Astrocyte of the spinal cord (primary cell): Measurements from ENCODE around the gene CTIF.

Source experiments
- DNase-seq: peaks from one replicate; pipeline ENCODE4 v3.0.0; 2011; ENCODE audit warnings: low read depth, low spot score
- H3K4me3 ChIP-seq: 2 replicates; pipeline ENCODE4 v1.5.1; 2011; ENCODE audit warnings: low read depth, mild to moderate bottlenecking, low read length, moderate library complexity
- in situ Hi-C: cut with HindIII; loops from 2 replicates; pipeline ENCODE4 v1.10.0; 2017; ENCODE audit warnings: low sequenced_read_pairs
- TF ChIP-seq, protein P1 (sequence below): IDR thresholded peaks from 2 replicates; pipeline ENCODE4 v1.5.1; 2012; ENCODE audit warnings: low read depth, mild to moderate bottlenecking, low read length, inconsistent platforms

The CTIF gene

DNA sequence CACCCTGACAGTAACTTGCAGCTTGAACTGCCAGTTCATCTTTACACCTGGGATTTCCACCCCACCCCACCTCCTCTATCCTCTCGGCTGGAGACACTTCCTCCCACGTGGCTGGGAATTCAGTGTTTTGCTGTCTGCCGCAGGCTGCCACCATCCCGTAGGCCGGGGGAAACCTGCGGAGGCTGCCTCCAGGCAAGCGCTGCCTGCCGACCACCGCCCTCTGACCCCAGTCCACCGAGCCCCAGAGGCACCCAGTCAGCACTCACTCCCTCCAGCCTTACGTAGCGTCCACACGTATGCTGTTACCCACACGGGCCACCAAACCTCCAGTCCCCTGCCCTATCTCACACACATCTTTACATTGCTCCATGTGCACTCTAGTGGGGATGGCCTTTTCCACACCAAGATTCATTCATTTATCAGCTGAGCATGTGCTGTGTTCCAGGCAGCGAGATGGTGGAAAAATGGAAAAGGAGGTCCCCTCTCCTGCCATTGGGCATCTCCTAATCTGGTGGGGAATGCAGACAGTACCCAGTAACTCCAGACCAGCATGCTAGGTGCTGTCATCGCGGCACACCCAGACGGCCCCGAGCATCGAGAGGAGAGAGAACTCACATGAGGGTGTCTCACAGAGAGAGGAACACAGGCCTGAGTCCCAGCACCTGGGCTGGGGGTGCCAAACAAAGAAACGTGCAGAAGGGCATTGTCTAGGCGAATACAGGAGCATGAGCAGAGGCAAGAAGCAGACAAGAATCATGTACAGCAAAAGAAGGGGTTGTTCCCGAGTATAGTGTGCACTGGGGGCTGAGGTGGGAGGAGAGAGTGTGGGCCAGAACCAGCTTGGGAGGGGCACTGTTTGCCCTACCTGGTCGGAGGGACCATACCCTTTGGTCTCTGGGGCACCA lies 245.0 kb downstream of the CTIF start:
- in situ Hi-C loops = no loop called here

DNA sequence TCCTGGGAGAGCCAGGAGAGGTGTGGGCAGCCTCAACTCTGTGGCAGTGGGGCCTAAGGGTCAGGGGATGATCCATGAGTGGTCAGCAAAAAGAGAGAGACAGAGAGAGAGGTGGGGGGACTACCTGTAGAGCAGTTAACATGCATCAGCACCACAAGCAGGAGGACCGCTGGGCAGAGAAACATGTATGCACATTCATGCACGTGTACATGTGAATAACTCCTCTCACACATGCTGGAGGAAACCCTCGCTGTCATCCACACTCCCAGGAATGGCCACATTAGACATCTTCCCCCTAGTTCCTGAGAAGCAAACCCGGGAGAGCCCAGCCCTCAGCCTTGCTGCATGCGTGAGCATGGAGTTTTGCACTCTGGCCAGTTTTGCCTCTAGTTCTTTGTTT lies 245.8 kb downstream of the CTIF start:
- in situ Hi-C loops = no loop called here
- no peak for DNase-seq
- no peak overlapping the region for H3K4me3 ChIP-seq
- TF ChIP-seq, protein P1, sequence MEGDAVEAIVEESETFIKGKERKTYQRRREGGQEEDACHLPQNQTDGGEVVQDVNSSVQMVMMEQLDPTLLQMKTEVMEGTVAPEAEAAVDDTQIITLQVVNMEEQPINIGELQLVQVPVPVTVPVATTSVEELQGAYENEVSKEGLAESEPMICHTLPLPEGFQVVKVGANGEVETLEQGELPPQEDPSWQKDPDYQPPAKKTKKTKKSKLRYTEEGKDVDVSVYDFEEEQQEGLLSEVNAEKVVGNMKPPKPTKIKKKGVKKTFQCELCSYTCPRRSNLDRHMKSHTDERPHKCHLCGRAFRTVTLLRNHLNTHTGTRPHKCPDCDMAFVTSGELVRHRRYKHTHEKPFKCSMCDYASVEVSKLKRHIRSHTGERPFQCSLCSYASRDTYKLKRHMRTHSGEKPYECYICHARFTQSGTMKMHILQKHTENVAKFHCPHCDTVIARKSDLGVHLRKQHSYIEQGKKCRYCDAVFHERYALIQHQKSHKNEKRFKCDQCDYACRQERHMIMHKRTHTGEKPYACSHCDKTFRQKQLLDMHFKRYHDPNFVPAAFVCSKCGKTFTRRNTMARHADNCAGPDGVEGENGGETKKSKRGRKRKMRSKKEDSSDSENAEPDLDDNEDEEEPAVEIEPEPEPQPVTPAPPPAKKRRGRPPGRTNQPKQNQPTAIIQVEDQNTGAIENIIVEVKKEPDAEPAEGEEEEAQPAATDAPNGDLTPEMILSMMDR = no peak

More for the DNA sequence above, 245.0 kb downstream of the CTIF start:
- TF ChIP-seq, protein P1 = no peak
- no peak for DNase-seq
- H3K4me3 ChIP-seq = no peak overlapping the region

DNA sequence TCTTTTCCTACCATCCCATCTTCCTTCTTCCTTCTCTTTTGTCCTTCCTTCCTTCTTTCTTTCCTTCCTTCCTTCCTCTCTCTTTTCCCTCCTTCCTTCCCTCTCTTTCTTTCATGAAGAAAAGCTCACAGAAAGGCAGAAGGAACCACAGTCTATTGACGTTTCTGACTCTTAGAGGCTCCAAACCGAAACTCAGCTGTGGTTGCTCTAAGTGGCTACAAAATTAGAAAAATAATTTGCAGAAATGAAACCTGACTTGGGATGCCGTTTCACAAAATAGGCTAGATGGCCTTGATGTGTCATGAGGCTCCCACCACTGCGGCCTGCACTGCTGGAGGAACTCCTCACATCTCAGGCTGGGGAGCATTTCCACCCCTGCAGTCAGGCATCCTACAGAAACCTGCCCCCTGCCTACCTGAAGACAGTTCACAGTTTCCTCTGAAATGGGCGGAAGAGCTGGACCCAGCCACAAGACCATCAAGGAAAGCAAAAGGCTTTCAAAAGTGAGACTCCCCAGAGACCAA lies 246.3 kb downstream of the CTIF start:
- TF ChIP-seq, protein P1 = no peak

DNA sequence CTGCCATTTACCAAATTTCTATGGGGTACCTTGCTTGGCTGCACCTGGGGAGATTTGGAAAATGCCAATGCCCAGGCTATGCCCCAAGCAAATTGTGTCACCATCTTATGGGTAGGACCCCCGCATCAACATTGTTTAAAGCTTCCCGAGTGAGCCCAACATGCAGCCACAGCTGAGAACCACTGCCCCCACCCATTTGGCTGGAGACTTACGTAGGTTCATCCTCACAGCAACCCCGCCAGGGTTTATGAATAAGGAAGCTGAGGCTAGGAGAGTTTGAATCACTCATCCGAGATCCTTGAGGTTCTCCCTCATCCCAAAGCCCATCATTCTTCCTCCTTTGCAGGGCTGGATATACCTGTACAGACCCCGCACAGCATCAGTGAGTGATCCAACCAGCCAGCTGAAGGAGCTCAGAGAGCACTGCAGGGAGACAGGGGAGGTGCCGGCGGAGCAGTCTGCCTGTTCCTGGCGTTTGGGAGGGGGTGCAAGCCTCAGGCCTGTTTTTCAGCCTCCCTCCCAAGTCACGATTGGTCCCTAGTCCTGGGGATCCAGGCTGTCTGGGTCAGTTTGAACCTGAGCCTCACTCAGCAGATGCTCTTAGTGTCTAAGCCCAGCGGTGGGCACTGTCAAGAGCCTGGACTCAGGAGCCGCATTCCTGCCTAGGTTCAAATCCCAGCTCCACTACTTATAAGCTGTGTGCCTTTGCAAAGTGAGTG lies 247.1 kb downstream of the CTIF start:
- DNase-seq = no peak
- TF ChIP-seq, protein P1 = no peak
- in situ Hi-C loops = no loop called here
- no peak overlapping the region for H3K4me3 ChIP-seq

More for the DNA sequence above, 246.3 kb downstream of the CTIF start:
- H3K4me3 ChIP-seq = no peak overlapping the region
- in situ Hi-C loops = no loop called here
- DNase-seq = no peak

DNA sequence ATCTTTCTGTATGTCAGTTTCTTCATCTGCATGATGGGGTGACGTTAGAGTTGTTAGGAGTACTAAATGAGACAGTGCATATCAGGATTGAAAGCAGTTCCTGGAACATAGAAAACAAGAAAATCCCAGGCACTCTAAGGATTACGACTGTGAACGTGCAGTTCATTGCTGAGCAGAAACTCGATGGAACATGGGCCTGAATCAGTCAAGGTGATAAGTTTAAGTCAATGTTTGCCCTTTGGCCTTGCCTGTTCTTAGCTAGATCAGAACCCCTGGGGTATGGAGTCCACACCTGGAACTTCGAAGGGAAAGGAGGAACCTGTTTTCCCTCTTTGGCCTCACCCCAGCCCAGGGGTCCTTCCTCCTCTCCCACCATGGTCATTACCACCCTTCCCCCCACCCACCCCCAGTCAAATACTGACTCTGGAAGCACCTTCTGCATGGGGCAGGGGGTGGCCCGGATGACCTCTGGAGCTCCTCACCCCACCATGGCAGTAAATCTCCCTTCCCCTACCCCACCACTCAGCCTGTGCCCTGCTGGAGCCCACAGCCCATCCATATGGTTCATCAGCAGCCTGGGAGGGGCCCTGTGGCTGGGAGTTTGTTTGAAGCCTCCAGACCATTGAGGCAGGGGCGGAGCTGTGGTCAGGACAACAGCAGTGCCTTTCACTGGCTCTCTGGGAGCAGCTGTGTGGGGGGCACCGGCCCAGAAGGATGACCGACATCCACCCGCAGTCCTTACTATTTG lies 247.8 kb downstream of the CTIF start:
- DNase-seq = no peak
- TF ChIP-seq, protein P1 = no peak

More for the DNA sequence above, 247.8 kb downstream of the CTIF start:
- H3K4me3 ChIP-seq = no peak overlapping the region
- in situ Hi-C loops = no loop called here
